OCI-LY3 (cell line): ENCODE results near the gene CMTM4.

Experiments used
- EZH2phosphoT487 ChIP-seq: fragments of 200-600 bp; shearing (Covaris generic); IDR thresholded peaks from 2 replicates; pipeline ENCODE4 v1.6.1; 2018; ENCODE audit warnings: antibody characterized with exemption, mixed run types, low read depth
- TF ChIP-seq, protein P1 (sequence below): fragments of 200-600, 300-600 bp; sonication (generic); IDR thresholded peaks from 2 replicates; pipeline ENCODE4 v1.5.1; 2014; ENCODE audit warnings: antibody characterized with exemption, low read length, low read depth

DNA sequence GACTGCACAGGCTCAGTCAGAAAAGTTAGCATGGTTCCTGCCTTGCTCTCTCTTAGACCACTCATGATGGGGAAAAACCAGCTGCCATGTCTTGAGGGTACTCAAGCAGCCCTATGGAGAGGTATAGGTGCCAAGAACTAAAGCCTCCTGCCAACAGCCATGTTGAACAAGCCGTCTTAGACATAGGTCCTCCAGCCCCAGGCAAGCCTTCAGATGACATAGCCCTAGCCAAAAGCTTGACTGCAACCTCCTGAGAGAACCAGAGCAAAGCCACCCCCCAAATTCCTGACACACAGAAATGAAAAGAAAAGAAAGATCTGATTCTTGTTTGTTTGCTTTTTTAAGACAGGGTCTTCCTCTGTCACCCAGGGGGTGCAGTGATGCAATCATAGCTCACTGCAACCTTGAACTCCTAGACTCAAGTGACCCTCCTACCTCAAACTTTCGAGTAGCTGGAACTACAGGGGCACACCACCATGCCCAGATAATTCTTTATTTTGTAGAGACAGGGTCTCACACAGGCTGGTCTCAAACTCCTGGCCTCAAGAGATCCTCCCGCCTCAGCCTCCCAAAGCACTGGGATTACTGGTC lies 55.7 kb downstream of the CMTM4 start:
- no peak for TF ChIP-seq EZH2phosphoT487
- TF ChIP-seq, protein P1, sequence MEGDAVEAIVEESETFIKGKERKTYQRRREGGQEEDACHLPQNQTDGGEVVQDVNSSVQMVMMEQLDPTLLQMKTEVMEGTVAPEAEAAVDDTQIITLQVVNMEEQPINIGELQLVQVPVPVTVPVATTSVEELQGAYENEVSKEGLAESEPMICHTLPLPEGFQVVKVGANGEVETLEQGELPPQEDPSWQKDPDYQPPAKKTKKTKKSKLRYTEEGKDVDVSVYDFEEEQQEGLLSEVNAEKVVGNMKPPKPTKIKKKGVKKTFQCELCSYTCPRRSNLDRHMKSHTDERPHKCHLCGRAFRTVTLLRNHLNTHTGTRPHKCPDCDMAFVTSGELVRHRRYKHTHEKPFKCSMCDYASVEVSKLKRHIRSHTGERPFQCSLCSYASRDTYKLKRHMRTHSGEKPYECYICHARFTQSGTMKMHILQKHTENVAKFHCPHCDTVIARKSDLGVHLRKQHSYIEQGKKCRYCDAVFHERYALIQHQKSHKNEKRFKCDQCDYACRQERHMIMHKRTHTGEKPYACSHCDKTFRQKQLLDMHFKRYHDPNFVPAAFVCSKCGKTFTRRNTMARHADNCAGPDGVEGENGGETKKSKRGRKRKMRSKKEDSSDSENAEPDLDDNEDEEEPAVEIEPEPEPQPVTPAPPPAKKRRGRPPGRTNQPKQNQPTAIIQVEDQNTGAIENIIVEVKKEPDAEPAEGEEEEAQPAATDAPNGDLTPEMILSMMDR, result no peak
